ENCODE data around the gene NHEJ1.

Gene NHEJ1

GRCh38 chr2:219045937-219046550 is 114.6 kb downstream of the NHEJ1 start:
- DNase-seq (ENCODE audit: low read depth, low spot score): no peak
- H3K9ac ChIP-seq (ENCODE audit: insufficient read length): no peak overlapping the region
- no peak overlapping the region for H3K4me3 ChIP-seq
- no peaks in the 10 kb centered on the region for H3K36me3 ChIP-seq (ENCODE audit: insufficient read depth, low read length)
- H3K9me3 ChIP-seq (ENCODE audit: low read depth, low read length): no peaks in the 10 kb centered on the region
- TF ChIP-seq EZH2 (IDR thresholded peaks at IDR 0.05) (no peak), FOXP2 (optimal IDR thresholded peaks at IDR 0.05; ENCODE audit: control extremely low read depth, extremely low read length, insufficient read depth) (no peak), POLR2AphosphoS5 (IDR thresholded peaks at IDR 0.05; ENCODE audit: borderline replicate concordance, low read depth, low read length) (no peak)
- no peak overlapping the region for H3K27ac ChIP-seq

GRCh38 chr2:219042750-219043149 is 117.9 kb downstream of the NHEJ1 start:
- Histone ChIP-seq H3K27ac (no peak overlapping the region), H3K36me3 (ENCODE audit: insufficient read depth, low read length) (no peaks in the 10 kb centered on the region), H3K9me3 (ENCODE audit: low read depth, low read length) (no peaks in the 10 kb centered on the region), H3K9ac (ENCODE audit: insufficient read length) (no peak overlapping the region), H3K4me3 (no peak overlapping the region)
- TF ChIP-seq EZH2 (IDR thresholded peaks at IDR 0.05): no peak
- no peak for TF ChIP-seq POLR2AphosphoS5 (IDR thresholded peaks at IDR 0.05; ENCODE audit: borderline replicate concordance, low read depth, low read length)
- TF ChIP-seq FOXP2 (optimal IDR thresholded peaks at IDR 0.05; ENCODE audit: control extremely low read depth, extremely low read length, insufficient read depth): no peak
- DNase-seq (ENCODE audit: low read depth, low spot score): no peak

- Histone ChIP-seq H3K9me3 (ENCODE audit: low read depth, low read length) (no peaks in the 10 kb centered on the region), H3K4me3 (no peak overlapping the region), H3K27ac (no peak overlapping the region), H3K36me3 (ENCODE audit: insufficient read depth, low read length) (no peaks in the 10 kb centered on the region), H3K9ac (ENCODE audit: insufficient read length) (no peak overlapping the region)
- TF ChIP-seq EZH2 (IDR thresholded peaks at IDR 0.05) (no peak), FOXP2 (optimal IDR thresholded peaks at IDR 0.05; ENCODE audit: control extremely low read depth, extremely low read length, insufficient read depth) (no peak), POLR2AphosphoS5 (IDR thresholded peaks at IDR 0.05; ENCODE audit: borderline replicate concordance, low read depth, low read length) (no peak)
- DNase-seq (ENCODE audit: low read depth, low spot score): no peak
These were observed 118.5 kb downstream of the NHEJ1 start for GRCh38 chr2:219042157-219042556.

GRCh38 chr2:219041252-219041651 is 119.4 kb downstream of the NHEJ1 start, which contains the start of gene CFAP65:
Gene CFAP65, minus strand, starts transcription at chr2:219041516. Its CDS starts 2,468 bp downstream, at chr2:219039048.
- Histone ChIP-seq H3K36me3 (ENCODE audit: insufficient read depth, low read length) (no peaks in the 10 kb centered on the region), H3K9ac (ENCODE audit: insufficient read length) (peak within 1 kb of the TSS; percentile 1), H3K9me3 (ENCODE audit: low read depth, low read length) (no peaks in the 10 kb centered on the region), H3K4me3 (peak within 1 kb of the TSS; percentile 75), H3K27ac (no peak within 1 kb of the TSS)
- no peak for TF ChIP-seq EZH2 (IDR thresholded peaks at IDR 0.05)
- TF ChIP-seq FOXP2 (optimal IDR thresholded peaks at IDR 0.05; ENCODE audit: control extremely low read depth, extremely low read length, insufficient read depth): no peak
- no peak for TF ChIP-seq POLR2AphosphoS5 (IDR thresholded peaks at IDR 0.05; ENCODE audit: borderline replicate concordance, low read depth, low read length)
- no peak for DNase-seq (ENCODE audit: low read depth, low spot score)

GRCh38 chr2:219038600-219038999 is 122.0 kb downstream of the NHEJ1 start:
- TF ChIP-seq EZH2 (IDR thresholded peaks at IDR 0.05): no peak
- no peak for TF ChIP-seq POLR2AphosphoS5 (IDR thresholded peaks at IDR 0.05; ENCODE audit: borderline replicate concordance, low read depth, low read length)
- TF ChIP-seq FOXP2 (optimal IDR thresholded peaks at IDR 0.05; ENCODE audit: control extremely low read depth, extremely low read length, insufficient read depth): no peak
- DNase-seq (ENCODE audit: low read depth, low spot score): no peak
- Histone ChIP-seq H3K27ac (no peak overlapping the region), H3K4me3 (no peak overlapping the region), H3K9me3 (ENCODE audit: low read depth, low read length) (no peaks in the 10 kb centered on the region), H3K36me3 (ENCODE audit: insufficient read depth, low read length) (no peaks in the 10 kb centered on the region), H3K9ac (ENCODE audit: insufficient read length) (no peak overlapping the region)

GRCh38 chr2:219037783-219038499 is 122.7 kb downstream of the NHEJ1 start:
- no peak for TF ChIP-seq POLR2AphosphoS5 (IDR thresholded peaks at IDR 0.05; ENCODE audit: borderline replicate concordance, low read depth, low read length)
- TF ChIP-seq EZH2 (IDR thresholded peaks at IDR 0.05): no peak
- TF ChIP-seq FOXP2 (optimal IDR thresholded peaks at IDR 0.05; ENCODE audit: control extremely low read depth, extremely low read length, insufficient read depth): no peak
- Histone ChIP-seq H3K4me3 (no peak overlapping the region), H3K9me3 (ENCODE audit: low read depth, low read length) (no peaks in the 10 kb centered on the region), H3K36me3 (ENCODE audit: insufficient read depth, low read length) (no peaks in the 10 kb centered on the region), H3K27ac (no peak overlapping the region), H3K9ac (ENCODE audit: insufficient read length) (no peak overlapping the region)
- DNase-seq (ENCODE audit: low read depth, low spot score): no peak

- no peaks in the 10 kb centered on the region for H3K9me3 ChIP-seq (ENCODE audit: low read depth, low read length)
- H3K9ac ChIP-seq (ENCODE audit: insufficient read length): no peak overlapping the region
- H3K27ac ChIP-seq: no peak overlapping the region
- H3K4me3 ChIP-seq: no peak overlapping the region
- DNase-seq (ENCODE audit: low read depth, low spot score): no peak
- H3K36me3 ChIP-seq (ENCODE audit: insufficient read depth, low read length): no peaks in the 10 kb centered on the region
- TF ChIP-seq POLR2AphosphoS5 (IDR thresholded peaks at IDR 0.05; ENCODE audit: borderline replicate concordance, low read depth, low read length) (no peak), FOXP2 (optimal IDR thresholded peaks at IDR 0.05; ENCODE audit: control extremely low read depth, extremely low read length, insufficient read depth) (no peak), EZH2 (IDR thresholded peaks at IDR 0.05) (no peak)
These were observed 124.7 kb downstream of the NHEJ1 start for GRCh38 chr2:219035942-219036341.

- no peak overlapping the region for H3K9ac ChIP-seq (ENCODE audit: insufficient read length)
- no peaks in the 10 kb centered on the region for H3K36me3 ChIP-seq (ENCODE audit: insufficient read depth, low read length)
- no peak for TF ChIP-seq FOXP2 (optimal IDR thresholded peaks at IDR 0.05; ENCODE audit: control extremely low read depth, extremely low read length, insufficient read depth)
- TF ChIP-seq POLR2AphosphoS5 (IDR thresholded peaks at IDR 0.05; ENCODE audit: borderline replicate concordance, low read depth, low read length): no peak
- no peak for TF ChIP-seq EZH2 (IDR thresholded peaks at IDR 0.05)
- no peak overlapping the region for H3K4me3 ChIP-seq
- no peaks in the 10 kb centered on the region for H3K9me3 ChIP-seq (ENCODE audit: low read depth, low read length)
- no peak overlapping the region for H3K27ac ChIP-seq
- DNase-seq (ENCODE audit: low read depth, low spot score): no peak
These were observed 125.8 kb downstream of the NHEJ1 start for GRCh38 chr2:219034823-219035222.

Data from SK-N-MC (cell line).